Activated CD4-positive, CD25-positive, alpha-beta regulatory T cell treated with anti-CD3 and anti-CD28 coated beads, Interleukin-2, amount 50 U/mL, for 72 hours (primary cell): ENCODE results near the gene DCUN1D4.
"Not testable (repeated sequence)": the region's sequence is repeated elsewhere in the genome, so short reads cannot be mapped to it uniquely, and the experiment has no call there.

Source experiments
- DNase-seq: peaks from one replicate; pipeline ENCODE4 v3.0.0; 2021

Gene DCUN1D4

GRCh38 chr4:51895816-51896408, 53.0 kb downstream of the DCUN1D4 start:
- peak; percentile 34 for DNase-seq

- no peak for DNase-seq
These were observed 58.4 kb downstream of the DCUN1D4 start for GRCh38 chr4:51901363-51901762.

GRCh38 chr4:51906167-51906958, 63.4 kb downstream of the DCUN1D4 start:
- DNase-seq = no peak

- no peak for DNase-seq
These were observed 64.2 kb downstream of the DCUN1D4 start for GRCh38 chr4:51907006-51907669.

- no peak for DNase-seq
These were observed 66.3 kb downstream of the DCUN1D4 start for GRCh38 chr4:51909236-51909703.

- DNase-seq = no peak
These were observed 75.3 kb downstream of the DCUN1D4 start for GRCh38 chr4:51918251-51918650.

- no peak for DNase-seq
These were observed 80.4 kb downstream of the DCUN1D4 start for GRCh38 chr4:51923343-51923742.

GRCh38 chr4:51925307-51925706, 82.4 kb downstream of the DCUN1D4 start:
- no peak for DNase-seq

- no peak for DNase-seq
These were observed 87.6 kb downstream of the DCUN1D4 start for GRCh38 chr4:51930557-51930956.

GRCh38 chr4:51931461-51931860, 88.5 kb downstream of the DCUN1D4 start:
- DNase-seq = no peak

- no peak for DNase-seq
These were observed 89.3 kb downstream of the DCUN1D4 start for GRCh38 chr4:51932261-51932660.

- no peak for DNase-seq
These were observed 89.7 kb downstream of the DCUN1D4 start for GRCh38 chr4:51932684-51933083.

GRCh38 chr4:51940460-51940859, 97.5 kb downstream of the DCUN1D4 start:
- not testable (repeated sequence) for DNase-seq

- no peak for DNase-seq
These were observed 99.3 kb downstream of the DCUN1D4 start for GRCh38 chr4:51942108-51942832.

GRCh38 chr4:51942833-51943215, 99.9 kb downstream of the DCUN1D4 start:
- no peak for DNase-seq

- DNase-seq = no peak
These were observed 100.3 kb downstream of the DCUN1D4 start for GRCh38 chr4:51943221-51943620.

GRCh38 chr4:51958199-51958968, 115.4 kb downstream of the DCUN1D4 start:
- DNase-seq = no peak

GRCh38 chr4:51960486-51960885, 117.5 kb downstream of the DCUN1D4 start:
- DNase-seq = no peak

GRCh38 chr4:51963841-51964517, 121.0 kb downstream of the DCUN1D4 start:
- DNase-seq = no peak

GRCh38 chr4:51965862-51966261, 122.9 kb downstream of the DCUN1D4 start:
- no peak for DNase-seq
